ENCODE measurements around the gene SKAP1.
A peak's percentile ranks its signal among the peaks of the same experiment; 100 is the strongest.

SKAP1 gene

GRCh38 chr17:48162306-48162934, 267.6 kb downstream of the SKAP1 start:
- Histone ChIP-seq H3K9ac (no peak overlapping the region), H3K9me3 (replicated peaks in 1 of 11) (no peaks in the 10 kb centered on the region), H4K20me1 (no peaks in the 10 kb centered on the region), H3K4me3 (no peak overlapping the region), H3K27me3 (no peaks in the 10 kb centered on the region), H3K36me3 (no peaks in the 10 kb centered on the region), H3K4me1 (peaks cover 5 to 19% (median 12%) of the 10 kb centered on the region in 10 experiments; a peak in 18 of 20 replicates), H3K27ac (no peak overlapping the region), H3K4me2 (peak overlapping the region in 6 of 11 experiments; percentile 34 to 71 (median 54); a peak in 6 of 22 replicates)
- no peak for TF ChIP-seq Cebpa-rat (IDR thresholded peaks at IDR 0.05)

- no peak overlapping the region for H3K4me3 ChIP-seq
- peaks cover 8 to 27% (median 14%) of the 10 kb centered on the region in 10 experiments for H3K4me1 ChIP-seq
- no peaks in the 10 kb centered on the region for H3K9me3 ChIP-seq (replicated peaks in 1 of 11)
- H4K20me1 ChIP-seq = no peaks in the 10 kb centered on the region
- no peaks in the 10 kb centered on the region for H3K36me3 ChIP-seq
- H3K4me2 ChIP-seq = no peak overlapping the region
- H3K27ac ChIP-seq = no peak overlapping the region
- H3K9ac ChIP-seq = no peak overlapping the region
- TF ChIP-seq Cebpa-rat (IDR thresholded peaks at IDR 0.05) = no peak
- peaks cover 4 to 9% (median 8%) of the 10 kb centered on the region in 11 experiments; a peak in 20 of 22 replicates for H3K27me3 ChIP-seq
These were observed 268.7 kb downstream of the SKAP1 start for GRCh38 chr17:48161127-48161905.

- Histone ChIP-seq H3K36me3 (no peaks in the 10 kb centered on the region), H3K4me2 (no peak overlapping the region), H4K20me1 (no peaks in the 10 kb centered on the region; a peak in 1 of 22 replicates), H3K9ac (no peak overlapping the region), H3K9me3 (replicated peaks in 1 of 11) (no peaks in the 10 kb centered on the region), H3K4me3 (no peak overlapping the region), H3K27me3 (peaks cover 13 to 18% (median 17%) of the 10 kb centered on the region in 11 experiments), H3K4me1 (peaks cover 8 to 29% (median 14%) of the 10 kb centered on the region in 10 experiments), H3K27ac (no peak overlapping the region)
- no peak for TF ChIP-seq Cebpa-rat (IDR thresholded peaks at IDR 0.05)
These were observed 269.6 kb downstream of the SKAP1 start for GRCh38 chr17:48160177-48161081.

- H3K27me3 ChIP-seq = peaks cover 14 to 29% (median 21%) of the 10 kb centered on the region in 11 experiments
- no peaks in the 10 kb centered on the region for H3K9me3 ChIP-seq (replicated peaks in 1 of 11)
- peaks cover 8 to 29% (median 14%) of the 10 kb centered on the region in 10 experiments for H3K4me1 ChIP-seq
- TF ChIP-seq Cebpa-rat (IDR thresholded peaks at IDR 0.05) = no peak
- no peaks in the 10 kb centered on the region; a peak in 1 of 22 replicates for H4K20me1 ChIP-seq
- H3K4me2 ChIP-seq = no peak overlapping the region
- H3K36me3 ChIP-seq = no peaks in the 10 kb centered on the region
- H3K27ac ChIP-seq = no peak overlapping the region
- H3K9ac ChIP-seq = no peak overlapping the region
- H3K4me3 ChIP-seq = no peak overlapping the region
These were observed 270.8 kb downstream of the SKAP1 start for GRCh38 chr17:48159232-48159631.

- Histone ChIP-seq H3K4me3 (no peak overlapping the region), H3K9ac (no peak overlapping the region), H3K4me1 (peaks cover 0 to 26% (median 0%) of the 10 kb centered on the region in 10 experiments; a peak in 8 of 20 replicates), H4K20me1 (peaks cover 0 to 4% (median 0%) of the 10 kb centered on the region in 11 experiments; a peak in 1 of 22 replicates), H3K9me3 (replicated peaks in 1 of 11) (no peaks in the 10 kb centered on the region), H3K27ac (no peak overlapping the region), H3K27me3 (peaks cover 14 to 34% (median 22%) of the 10 kb centered on the region in 11 experiments), H3K4me2 (peak overlapping the region in 2 of 11 experiments; percentile 5 to 23; a peak in 1 of 22 replicates), H3K36me3 (no peaks in the 10 kb centered on the region)
- TF ChIP-seq Cebpa-rat (IDR thresholded peaks at IDR 0.05) = no peak
These were observed 274.0 kb downstream of the SKAP1 start for GRCh38 chr17:48155889-48156611.

GRCh38 chr17:48153691-48154358, 276.2 kb downstream of the SKAP1 start:
- Histone ChIP-seq H3K27ac (no peak overlapping the region), H3K9me3 (replicated peaks in 1 of 11) (no peaks in the 10 kb centered on the region), H4K20me1 (peaks cover 0 to 4% (median 0%) of the 10 kb centered on the region in 11 experiments; a peak in 1 of 22 replicates), H3K4me1 (peaks cover 0 to 17% (median 0%) of the 10 kb centered on the region in 10 experiments; a peak in 8 of 20 replicates), H3K27me3 (peaks cover 29 to 57% (median 43%) of the 10 kb centered on the region in 11 experiments), H3K4me3 (no peak overlapping the region), H3K4me2 (peak overlapping the region in 2 of 11 experiments; percentile 23 to 43; a peak in 3 of 22 replicates), H3K36me3 (no peaks in the 10 kb centered on the region), H3K9ac (no peak overlapping the region)
- TF ChIP-seq Cebpa-rat (IDR thresholded peaks at IDR 0.05) = no peak

- H3K27me3 ChIP-seq = peaks cover 40 to 72% (median 58%) of the 10 kb centered on the region in 11 experiments
- peaks cover 0 to 17% (median 0%) of the 10 kb centered on the region in 10 experiments; a peak in 8 of 20 replicates for H3K4me1 ChIP-seq
- H4K20me1 ChIP-seq = peaks cover 0 to 4% (median 0%) of the 10 kb centered on the region in 11 experiments; a peak in 1 of 22 replicates
- no peak for TF ChIP-seq Cebpa-rat (IDR thresholded peaks at IDR 0.05)
- no peaks in the 10 kb centered on the region for H3K9me3 ChIP-seq (replicated peaks in 1 of 11)
- H3K36me3 ChIP-seq = no peaks in the 10 kb centered on the region
- H3K27ac ChIP-seq = no peak overlapping the region
- no peak overlapping the region for H3K4me3 ChIP-seq
- no peak overlapping the region for H3K9ac ChIP-seq
- H3K4me2 ChIP-seq = no peak overlapping the region
These were observed 277.7 kb downstream of the SKAP1 start for GRCh38 chr17:48152289-48152688.

- H3K4me2 ChIP-seq = no peak overlapping the region
- no peak overlapping the region for H3K27ac ChIP-seq
- no peaks in the 10 kb centered on the region for H3K36me3 ChIP-seq
- H3K9me3 ChIP-seq (replicated peaks in 1 of 11) = no peaks in the 10 kb centered on the region
- H4K20me1 ChIP-seq = peaks cover 0 to 4% (median 0%) of the 10 kb centered on the region in 11 experiments; a peak in 1 of 22 replicates
- H3K27me3 ChIP-seq = peaks cover 36 to 69% (median 54%) of the 10 kb centered on the region in 11 experiments
- TF ChIP-seq Cebpa-rat (IDR thresholded peaks at IDR 0.05) = no peak
- no peak overlapping the region for H3K9ac ChIP-seq
- peaks cover 0 to 8% (median 0%) of the 10 kb centered on the region in 10 experiments; a peak in 3 of 20 replicates for H3K4me1 ChIP-seq
- H3K4me3 ChIP-seq = no peak overlapping the region
These were observed 278.8 kb downstream of the SKAP1 start for GRCh38 chr17:48151220-48151619.

Data from BLaER1 treated with 17β-estradiol and CSF1 and Interleukin-3, amounts not matched to agents 10 nM and 100 nM (cell line).